Measurements from ENCODE around the gene TRABD2B.
"Not testable (repeated sequence)": the region's sequence is repeated elsewhere in the genome, so short reads cannot be mapped to it uniquely, and the experiment has no call there.

The TRABD2B gene

DNA sequence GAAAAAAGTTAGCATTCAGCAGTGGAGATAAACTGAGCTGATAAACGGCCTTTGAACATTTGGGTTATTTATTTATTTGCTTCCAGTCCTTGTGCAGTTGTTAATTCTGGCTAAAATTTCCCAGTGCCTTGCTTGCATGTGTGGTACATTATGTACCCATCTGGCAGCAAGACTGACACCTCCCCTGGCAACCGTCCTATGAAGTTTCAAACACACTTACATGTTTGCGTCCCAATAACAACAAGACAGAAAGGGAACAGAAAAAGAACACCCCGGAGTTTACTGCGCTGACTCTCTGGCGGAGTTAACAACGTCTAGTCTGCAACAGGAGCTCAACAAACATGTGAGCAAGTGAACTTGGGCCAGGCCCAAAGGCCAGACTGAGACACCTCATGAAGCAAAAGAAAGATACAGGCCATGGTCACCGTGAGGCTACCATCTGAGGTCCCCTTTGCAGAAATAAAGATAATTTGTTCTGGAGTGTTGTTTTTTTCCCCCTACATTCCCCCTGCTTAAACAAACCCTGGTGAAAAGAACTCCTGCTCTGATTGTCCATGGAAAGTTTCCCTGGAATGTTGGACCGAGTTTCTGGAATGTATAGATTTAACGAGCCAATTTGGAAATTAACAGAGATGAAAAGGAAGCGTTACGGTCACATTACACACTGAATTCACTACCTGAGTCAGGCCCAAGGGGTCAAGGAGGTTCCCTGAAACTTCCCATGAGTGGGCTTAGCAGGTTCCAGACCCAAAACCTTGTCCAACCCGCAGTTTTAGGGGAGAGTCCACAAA lies 33.4 kb downstream of the TRABD2B start:
- DNase-seq: no peak

DNA sequence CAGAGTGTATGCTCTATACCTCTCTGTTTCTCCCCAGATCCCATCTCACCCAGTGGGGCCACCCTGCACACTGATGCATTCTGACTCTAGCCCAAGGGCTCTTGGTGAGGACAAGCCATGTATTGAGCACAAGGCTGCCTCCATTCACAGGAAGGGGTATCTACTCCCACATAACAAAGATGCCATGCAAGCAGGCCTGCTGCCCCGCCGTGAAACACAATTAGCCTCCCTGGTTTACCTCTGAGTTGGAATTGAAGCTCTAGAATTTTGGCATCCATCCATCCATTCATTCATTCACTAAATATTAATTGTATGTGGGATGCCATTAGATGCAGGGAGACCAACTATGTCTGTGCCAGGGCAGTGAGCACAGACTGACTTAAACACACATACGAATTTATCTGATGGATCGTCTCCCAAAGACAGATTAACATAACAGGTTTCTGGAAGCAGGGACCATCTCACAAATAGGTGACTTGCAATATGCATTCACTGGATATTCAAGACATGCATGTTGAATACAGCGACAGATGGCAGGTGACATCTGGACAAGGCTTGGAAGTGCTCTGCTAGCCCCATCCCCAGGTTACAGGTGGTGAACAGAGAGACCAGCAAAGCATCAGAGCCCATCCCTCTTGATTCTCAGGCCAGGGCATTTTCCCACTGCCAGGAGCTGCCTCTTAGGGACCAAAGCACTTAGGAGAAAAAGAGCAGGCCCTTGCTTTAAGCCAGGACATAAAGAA lies 34.3 kb downstream of the TRABD2B start:
- DNase-seq: no peak

DNA sequence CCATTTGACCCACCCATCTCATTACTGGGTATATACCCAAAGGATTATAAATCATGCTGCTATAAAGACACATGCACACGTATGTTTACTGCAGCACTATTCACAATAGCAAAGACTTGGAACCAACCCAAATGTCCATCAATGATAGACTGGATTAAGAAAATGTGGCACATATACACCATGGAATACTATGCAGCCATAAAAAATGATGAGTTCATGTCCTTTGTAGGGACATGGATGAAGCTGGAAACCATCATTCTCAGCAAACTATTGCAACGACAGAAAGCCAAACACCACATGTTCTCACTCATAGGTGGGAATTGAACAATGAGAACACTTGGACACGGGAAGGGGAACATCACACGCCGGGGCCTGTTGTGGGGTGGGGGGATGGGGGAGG lies 35.4 kb downstream of the TRABD2B start:
- DNase-seq: not testable (repeated sequence)

DNA sequence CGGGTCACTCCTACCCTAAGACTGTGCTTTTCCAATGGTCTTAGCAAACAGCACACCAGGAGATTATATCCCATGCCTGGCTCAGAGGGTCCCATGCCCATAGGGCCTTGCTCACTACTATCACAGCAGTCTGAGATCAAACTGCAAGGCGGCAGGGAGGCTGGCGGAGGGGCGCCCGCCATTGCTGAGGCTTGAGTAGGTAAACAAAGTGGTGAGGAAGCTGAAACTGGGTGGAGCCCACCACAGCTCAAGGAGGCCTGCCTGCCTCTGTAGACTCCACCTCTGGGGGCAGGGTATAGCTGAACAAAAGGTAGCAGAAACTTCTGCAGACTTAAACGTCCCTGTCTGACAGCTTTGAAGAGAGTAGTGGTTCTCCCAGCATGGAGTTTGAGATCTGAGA lies 40.7 kb downstream of the TRABD2B start:
- not testable (repeated sequence) for DNase-seq

DNA sequence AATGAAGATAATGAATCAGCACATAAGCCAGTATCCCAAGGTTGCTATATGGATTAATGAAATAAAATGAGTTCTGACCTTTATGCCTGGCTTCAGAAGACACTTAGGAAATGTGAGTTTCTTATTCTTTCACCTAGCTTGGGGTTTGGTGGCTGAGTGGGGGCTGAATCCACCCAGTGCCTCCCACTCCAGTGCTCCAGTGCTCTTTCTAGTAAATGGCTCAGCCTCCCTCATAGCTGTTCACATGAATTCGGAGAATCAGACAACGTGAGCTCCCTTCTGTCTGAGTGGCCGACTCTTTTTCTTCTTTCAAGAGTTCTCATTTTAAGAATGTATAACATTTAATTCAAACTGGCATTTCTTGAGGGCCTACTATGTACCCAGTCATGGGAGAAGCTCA lies 43.5 kb downstream of the TRABD2B start:
- no peak for DNase-seq

DNA sequence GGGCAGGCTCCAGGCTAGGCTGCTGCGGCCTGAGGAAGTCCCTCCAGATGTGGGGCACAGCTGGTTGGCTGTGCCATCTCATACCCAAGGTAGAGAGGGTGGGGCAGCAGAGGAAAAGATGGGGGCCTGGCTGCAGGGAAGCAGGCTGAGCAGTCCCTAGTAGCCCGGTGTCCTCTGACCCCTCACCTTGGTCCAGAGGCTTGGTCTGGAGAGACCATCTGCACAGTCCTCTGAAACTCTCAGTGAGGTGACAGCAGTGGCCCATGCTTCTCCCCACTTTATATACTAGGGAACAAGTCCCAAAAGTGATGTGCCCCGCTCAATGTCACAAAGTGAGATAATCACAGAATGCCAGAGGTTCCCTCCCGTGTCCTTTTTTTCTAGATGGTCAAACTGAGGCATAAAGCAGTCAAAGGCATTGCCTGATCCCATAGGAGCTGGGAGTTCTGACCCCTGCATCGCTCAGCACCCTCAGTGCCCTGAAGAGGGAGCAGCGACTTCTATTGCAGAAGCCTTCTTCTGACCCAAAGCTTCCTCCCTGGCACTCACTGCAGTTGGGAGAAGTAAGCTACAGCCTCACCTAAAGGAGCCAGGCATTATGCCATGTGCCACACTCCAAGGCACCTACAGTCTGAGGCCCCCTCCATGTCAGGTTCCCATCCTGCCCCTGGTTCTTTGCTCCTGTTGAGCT lies 45.5 kb downstream of the TRABD2B start:
- no peak for DNase-seq

DNA sequence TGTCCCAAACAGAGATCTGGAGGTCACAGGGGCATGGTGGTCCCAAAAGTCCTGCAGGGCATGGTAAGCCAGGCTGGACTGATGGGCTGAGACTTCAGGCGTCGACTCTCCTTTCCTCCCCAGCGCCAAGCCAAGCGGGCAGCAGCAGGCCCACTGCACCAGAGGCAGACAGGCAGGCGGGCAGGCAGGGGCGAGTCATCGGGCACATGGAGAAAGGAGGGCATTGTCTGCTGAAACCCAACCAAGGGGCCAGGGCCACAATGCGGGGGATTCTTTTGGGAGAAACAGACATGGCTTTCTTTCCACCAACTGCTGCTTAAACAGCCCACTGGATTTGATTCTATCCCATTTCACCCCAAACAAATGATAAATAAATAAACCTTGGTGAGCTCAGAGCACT lies 46.2 kb downstream of the TRABD2B start:
- no peak for DNase-seq

DNA sequence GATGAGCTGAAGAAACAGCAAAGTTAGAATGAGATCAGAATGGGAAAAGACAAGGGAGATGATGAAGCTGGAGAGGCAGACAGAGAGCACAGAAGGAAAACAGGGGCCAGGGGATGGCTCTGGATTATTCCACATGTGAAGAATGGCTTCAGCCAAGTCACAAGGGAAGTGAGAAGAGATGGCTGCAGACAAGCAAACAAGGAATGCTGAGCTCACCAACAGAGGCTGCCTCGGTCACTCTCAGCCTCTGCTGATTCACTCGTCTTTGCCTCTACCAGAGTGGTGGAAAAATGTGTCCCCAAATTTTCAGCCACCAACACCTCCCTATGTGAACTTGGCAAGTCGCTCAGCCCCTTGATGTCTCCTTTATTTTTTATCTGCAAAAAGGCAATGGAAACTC lies 46.7 kb downstream of the TRABD2B start:
- DNase-seq: no peak

DNA sequence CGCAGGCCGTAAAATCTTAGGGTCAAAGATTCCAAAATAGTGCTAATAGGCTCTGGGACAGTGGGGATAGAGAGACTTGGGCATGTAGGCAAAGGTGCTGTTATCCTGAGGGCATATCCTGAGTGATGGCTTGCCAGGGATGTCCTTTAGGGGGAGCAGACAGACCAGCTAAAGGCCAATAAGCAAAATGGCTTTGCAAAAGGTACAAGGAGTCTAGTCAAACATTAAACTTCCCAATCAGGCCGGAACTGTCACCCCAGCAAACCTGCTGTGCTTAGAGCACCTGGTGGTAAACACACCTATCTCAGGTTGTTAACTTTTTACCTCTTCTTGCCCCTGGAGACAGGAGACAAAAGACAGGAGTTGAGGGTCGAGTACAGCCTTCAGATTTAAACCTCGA lies 49.1 kb downstream of the TRABD2B start:
- DNase-seq: no peak

DNA sequence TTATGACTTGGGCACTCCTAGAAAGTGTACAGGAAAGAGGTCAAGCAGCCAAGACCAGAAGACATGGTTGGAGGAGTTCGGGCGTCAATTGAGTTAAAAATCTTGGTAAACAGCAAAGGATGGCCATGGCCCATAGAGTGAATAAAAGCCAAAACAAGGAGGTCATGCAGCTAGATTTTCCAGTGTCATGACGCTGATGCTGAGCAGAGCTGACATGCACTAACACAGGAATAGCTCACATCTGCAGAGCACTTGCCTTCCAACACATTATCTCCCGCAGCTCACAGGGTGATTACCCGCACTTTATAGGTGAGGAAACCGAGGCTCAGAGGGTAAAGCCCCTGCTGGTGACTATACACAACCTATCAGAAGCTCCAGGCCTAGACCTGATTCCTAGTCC lies 49.7 kb downstream of the TRABD2B start:
- no peak for DNase-seq

DNA sequence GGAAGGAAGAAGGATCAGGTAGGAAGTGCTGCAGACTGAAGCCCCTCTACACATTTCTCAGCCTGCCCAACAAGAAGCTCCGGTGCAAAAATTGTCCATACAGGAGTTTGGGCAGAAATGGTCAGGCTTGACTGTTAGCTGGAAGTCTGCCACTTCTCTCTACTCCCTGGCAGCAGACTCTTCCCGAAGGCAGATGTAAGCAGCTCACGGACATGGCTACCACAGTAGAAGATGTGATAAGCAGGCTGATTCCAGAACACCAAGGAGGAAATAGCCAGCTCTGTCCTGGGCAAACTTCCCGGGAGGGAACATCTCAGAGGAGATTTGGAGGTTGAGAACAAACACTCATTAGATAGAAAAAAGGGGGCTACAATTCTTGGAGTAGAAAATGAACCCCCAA lies 52.6 kb downstream of the TRABD2B start:
- DNase-seq: no peak

DNA sequence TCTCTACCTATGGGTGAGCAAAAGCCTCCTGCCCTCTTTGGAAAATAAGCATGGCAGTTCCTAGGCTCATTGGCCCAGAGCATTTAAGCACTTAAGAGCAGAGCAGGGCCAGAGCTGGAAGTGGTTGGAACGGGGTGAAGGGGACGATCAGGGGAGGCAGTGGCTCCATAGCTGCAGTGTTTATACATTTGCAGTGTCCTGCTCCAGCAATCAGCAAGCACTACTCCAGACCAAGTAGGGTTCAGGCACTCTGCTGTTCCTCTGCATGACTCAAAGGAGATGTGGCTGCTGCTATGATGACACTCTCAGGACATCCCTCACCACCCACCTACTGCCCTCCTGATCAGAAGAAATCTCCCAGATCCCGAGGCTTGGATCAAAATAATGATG lies 55.0 kb downstream of the TRABD2B start:
- no peak for DNase-seq

DNA sequence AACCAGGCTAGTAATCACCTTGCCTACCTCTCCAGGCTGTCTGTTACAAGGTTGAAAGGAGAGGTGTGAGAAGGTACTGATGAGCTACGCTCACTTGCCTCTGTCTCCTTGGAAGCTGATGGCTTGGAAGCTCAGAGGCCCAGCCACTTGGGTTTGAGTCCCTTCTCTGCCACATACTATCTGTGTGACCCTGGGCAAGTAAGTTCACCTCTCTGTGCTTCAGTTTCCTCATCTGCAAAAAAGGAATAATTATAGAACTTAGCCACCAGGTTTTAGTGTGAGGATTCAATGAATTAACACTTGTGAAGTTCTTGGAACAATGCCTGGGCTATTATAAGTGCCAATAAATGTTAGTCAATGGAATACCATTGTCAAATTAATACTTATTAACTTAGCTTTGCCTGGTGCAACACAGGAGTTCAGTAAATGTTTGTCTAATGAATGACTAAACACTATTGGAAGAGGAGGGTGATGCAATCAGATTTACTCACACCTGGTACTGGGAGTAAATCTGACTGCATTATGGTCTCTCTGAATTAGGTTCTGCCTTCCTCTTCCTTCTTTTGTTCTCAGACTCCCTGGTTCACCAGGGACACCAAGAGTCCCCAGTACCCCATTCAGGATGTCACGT lies 55.5 kb downstream of the TRABD2B start:
- no peak for DNase-seq

DNA sequence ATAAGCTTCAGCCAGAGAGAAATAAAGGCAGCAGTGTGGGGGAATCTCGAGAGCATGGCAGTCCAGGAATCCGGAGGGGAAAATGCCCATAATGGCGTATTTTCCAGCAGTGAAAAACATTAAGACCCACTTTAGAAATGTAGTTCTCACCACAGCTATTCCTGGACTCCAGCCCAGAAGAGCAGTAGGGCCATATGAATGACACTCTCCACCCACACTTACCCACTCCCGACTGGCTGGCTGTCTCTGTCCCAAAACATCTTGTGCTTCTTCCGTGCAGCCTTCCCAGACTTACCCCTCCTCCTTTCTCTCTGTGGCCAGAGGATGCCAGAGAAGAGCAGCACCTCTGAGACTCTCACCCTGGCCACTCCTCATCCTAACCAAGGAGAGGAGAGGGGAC lies 56.4 kb downstream of the TRABD2B start:
- DNase-seq: no peak

DNA sequence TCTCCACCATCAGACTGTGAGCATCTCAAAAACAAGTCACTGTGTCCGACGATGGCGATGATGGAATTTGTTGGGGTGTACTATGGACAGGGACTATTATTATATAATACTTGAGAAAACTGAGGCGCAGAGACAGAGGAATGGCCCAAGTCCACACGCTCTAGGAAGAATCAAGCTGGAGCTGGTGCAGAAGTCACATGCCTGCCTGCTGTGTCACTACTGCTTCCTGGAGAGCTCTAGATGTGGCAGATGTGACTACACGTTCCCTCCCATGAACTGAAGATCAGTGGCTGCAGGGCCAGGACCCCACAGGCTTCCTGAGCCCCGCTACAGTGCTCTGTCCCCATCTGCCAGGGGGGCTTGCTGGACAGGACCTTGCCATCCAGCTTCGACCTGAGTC lies 56.9 kb downstream of the TRABD2B start:
- DNase-seq: no peak

DNA sequence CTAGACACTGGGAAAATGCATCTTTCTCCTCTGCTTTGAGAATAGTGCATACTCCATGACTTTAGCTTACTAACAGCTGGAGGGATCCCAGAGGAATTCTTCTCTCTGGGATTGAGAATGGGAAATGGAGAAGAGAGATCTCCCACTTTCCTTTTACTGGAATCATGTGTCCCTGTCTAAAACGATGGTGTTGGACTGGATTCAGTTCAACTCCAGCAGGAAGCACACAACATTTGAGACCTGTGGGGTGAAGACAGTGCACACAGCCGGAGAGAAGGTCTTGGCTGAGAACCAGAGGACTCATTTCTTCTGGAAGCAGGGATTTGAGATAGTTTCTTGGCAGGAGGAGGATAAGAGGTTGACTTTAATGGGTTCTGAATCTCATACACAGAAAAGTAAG lies 58.7 kb downstream of the TRABD2B start:
- no peak for DNase-seq

DNA sequence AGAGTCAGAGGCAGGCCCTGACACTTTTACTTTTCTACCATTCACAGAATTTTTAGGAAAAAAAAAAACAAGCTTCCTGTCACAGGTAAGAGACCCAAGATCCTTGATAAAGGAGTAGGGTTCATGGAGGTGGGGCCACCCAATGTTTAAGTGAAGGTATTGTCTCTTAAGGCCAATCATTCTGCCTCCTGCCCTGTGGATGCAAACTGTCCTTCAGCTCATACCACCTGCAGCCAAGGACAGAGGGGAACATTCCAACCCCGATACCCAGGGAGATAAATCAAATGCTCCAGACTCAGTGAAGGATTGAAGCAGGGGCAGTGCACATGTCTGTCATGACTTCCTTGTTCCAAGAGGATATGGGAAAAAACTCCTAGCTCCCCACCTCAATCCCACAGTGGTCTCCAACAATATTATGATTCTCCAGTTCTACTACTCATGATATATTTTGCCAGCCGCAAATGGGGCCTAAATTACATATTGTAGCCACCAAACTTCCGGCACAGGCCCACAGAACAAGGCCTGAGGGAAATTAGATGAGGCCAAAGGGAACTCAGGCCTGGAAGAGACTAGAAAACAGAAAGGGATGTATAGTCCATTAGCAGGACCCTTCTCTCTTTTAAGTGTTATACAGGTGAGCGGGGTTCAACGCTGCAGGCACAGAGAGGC lies 59.5 kb downstream of the TRABD2B start:
- DNase-seq: no peak

DNA sequence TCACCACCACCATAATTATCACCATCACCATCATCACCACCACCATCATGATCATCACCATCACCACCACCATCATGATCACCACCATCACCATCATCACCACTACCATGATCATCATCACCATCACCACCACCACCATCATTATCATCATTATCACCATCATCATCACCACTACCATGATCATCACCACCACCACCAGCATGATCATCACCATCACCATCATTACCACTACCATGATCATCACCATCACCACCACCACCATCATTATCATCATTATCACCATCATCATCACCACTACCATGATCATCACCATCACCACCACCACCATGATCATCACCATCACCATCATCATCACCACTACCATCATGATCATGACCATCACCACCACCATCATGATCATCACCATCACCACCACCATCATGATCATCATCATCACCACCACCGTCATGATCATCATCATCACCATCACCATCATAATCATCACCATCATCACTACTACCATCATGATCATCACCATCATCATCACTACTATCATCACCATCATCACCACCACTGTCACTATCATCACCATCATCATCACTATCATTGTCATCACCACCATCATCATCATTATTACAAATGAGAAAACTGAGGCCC lies 60.2 kb downstream of the TRABD2B start:
- no peak for DNase-seq

DNA sequence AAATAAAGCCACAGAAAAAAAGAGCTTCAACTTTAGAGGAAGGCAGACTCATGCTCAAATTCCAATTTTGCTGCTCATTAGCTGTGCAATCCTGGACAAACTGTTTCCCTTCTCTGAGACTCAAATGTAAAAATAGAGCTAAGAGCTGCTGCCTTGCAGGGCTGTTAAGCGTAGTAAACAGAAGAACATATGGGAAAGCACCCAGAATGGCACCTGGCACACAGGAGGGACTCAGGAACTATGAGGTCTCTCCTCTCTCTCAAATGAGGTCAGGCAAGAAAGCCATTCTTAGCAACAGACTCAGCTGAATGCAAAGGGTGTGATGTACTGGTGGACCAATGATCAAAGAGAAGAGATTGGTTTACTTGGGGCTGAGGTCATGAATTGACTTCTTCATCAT lies 61.3 kb downstream of the TRABD2B start:
- no peak for DNase-seq

DNA sequence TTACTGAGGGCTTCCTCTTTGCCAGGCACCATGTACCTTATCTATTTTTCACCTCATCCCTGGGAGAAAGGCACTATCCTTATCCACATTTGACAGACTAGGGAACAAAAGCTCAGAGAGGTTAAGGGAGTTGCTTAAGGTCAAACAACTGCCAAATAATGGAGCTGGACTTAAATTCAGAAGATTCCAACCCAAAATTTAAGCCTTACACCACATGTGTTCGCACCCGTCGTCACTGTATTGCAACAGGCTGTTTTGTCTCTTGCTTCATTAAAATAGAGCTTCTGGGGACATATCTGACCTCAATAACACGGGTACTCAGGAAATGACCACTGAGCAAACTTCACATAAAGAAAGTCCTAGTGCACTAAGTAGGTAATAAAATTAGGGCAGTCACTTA lies 62.0 kb downstream of the TRABD2B start:
- DNase-seq: no peak

DNA sequence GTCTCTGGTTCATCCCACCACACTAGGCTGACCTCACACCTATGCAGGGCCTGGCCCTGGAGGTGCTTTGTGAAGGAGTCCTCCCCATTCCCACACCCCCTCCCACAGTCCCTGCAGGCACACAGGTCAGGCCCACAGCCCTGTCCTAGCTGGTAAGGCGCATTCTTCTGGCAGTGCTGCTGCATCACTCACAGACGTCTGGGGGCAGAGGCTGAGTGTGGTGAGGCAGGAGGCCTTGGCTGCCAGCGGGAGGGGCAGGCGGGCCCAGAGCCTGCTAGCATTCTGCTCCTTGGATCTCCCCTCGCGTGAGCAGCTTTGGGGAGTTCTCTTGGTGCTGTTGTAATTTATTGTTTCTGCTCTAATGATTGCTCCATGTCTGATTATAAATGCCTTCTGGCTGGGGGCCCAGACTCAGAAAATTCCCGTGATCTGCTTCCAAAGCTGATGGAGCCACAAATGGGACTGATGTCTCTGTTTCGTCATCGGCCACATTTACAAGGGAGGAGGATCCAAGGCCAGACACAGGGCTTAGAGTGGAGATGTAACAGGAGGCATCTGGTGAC lies 62.9 kb downstream of the TRABD2B start:
- no peak for DNase-seq

DNA sequence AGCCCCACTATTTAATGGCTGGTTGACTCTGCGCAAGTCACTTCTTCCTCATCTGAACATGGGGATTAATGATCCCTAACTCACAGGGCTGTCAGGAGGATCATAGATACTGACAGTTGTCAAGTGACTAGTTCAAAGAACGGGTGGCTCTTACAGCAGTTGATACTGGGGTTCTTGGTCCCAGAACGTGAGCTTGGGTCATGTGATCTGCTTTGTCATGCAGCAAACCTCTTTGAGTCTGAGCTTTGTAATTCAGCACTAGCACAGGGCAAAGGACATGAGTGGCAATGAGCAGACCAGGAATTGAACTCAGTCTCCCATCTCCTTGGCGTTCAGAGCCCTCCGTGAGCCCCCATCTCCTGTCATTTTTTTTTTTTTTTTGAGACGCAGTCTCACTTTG lies 64.4 kb downstream of the TRABD2B start:
- DNase-seq: no peak
